Pancreas (tissue), 10 donors: ENCODE results near the gene CELF1. TPM values are rescaled to one million over a fixed set of nuclear protein-coding genes. Genes with fewer than 3 reads are reported as not detected.

ENCODE experiments used
- ATAC-seq, 4 donors: fragments of 200-7000 bp; cut with Tn5 transposase; one replicate each; pipeline versions ENCODE4 v1.8.0 to v1.9.1; 2020; ENCODE audit warnings: mild to moderate bottlenecking in 4 of 4, moderate library complexity in 4 of 4
- DNase-seq, 6 donors: peaks; one replicate each; pipeline ENCODE4 v3.0.0-alpha.2; 2020
- FAIRE-seq: peaks from 2 replicates; lab custom pipeline; 2012; peaks lifted over from hg19 to GRCh38; lab: Jason Lieb, UNC
- H3K27ac ChIP-seq, 4 donors: fragments of 200-600 bp; sonication (generic); 1 replicate in 3 of 4; 2 replicates in 1 of 4; pipeline versions ENCODE4 v1.5.0 to v1.8.0; 2020
- H3K27me3 ChIP-seq, 4 donors: fragments of 200-600 bp; one replicate each; pipeline ENCODE4 v1.8.0; 2021
- H3K36me3 ChIP-seq, 3 donors: fragments of 200-600 bp; sonication (generic) in 1 of 3; one replicate each; pipeline versions ENCODE4 v1.5.0 to v1.8.0; 2020 to 2021
- H3K4me1 ChIP-seq, 3 donors: fragments of 200-600 bp; one replicate each; pipeline ENCODE4 v1.8.0; 2021
- H3K4me3 ChIP-seq, 4 donors: fragments of 200-600 bp; sonication (generic) in 2 of 4; one replicate each; pipeline versions ENCODE4 v1.5.0 to v1.8.0; 2020 to 2021
- H3K9me3 ChIP-seq, 4 donors: fragments of 200-600 bp; one replicate each; pipeline ENCODE4 v1.8.0; 2021
- WGBS, 2 donors: extraction: QIAGEN DNeasy Blood & Tissue Kit; methylation state at CpG; one replicate each; pipeline ENCODE4 v1.1.7; 2013; 5-methylcytosine and 5-hydroxymethylcytosine counted together
- intact Hi-C, 3 donors: fragments of 100-400 bp; cut with DNase I; formaldehyde crosslinking; loops; one replicate each; pipeline versions ENCODE4 v1.11.1 to v1.14.2; 2022
- polyA plus RNA-seq, 2 donors: library from polyadenylated mRNA; stranded (reverse); fragments of 200-250 nt; gene quantifications; one replicate each; pipeline ENCODE4 v1.2.3, GENCODE V29; 2013
- total RNA-seq, 6 donors: library from RNA; stranded (reverse); fragmentation: NEBNext Ultra II Directional in 4 of 6; extraction: Animal tissue kit (Norgen Biotek cat#: 25700) in 4 of 6; gene quantifications; one replicate each; pipeline versions ENCODE4 v1.2.1 to v1.2.4, GENCODE V29; 2021 to 2023
- TF ChIP-seq, protein P1 (sequence below), 4 donors: fragments of 200-600 bp; sonication (generic) in 3 of 4; IDR thresholded peaks; one replicate each; pipeline versions ENCODE4 v1.5.0 to v1.8.0; 2021; ENCODE audit warnings: antibody characterized with exemption in 4 of 4
- donor health status: healthy with polysubstance abuse.
- donor health status: DM: no; HTN: no; CAD: no; lungs with moderate emphysema.
- donor health status: DM: no; HTN: no; CAD: no.
- donor health status: control.
- donor health status: control.
- donor health status: Bipolar disorder and iron deficiency.
- donor health status: DM: yes; HTN: yes; CAD: no.
- donor health status: DM: no; HTN: no; CAD: no.
- donor health status: DM: no; HTN: no; CAD: no.
- donor health status: DM: yes; HTN: yes; CAD: no.

Gene CELF1
- total and polyA plus RNA-seq, 8 donors: 20.0 to 56.3 (median 35.9) TPM

DNA sequence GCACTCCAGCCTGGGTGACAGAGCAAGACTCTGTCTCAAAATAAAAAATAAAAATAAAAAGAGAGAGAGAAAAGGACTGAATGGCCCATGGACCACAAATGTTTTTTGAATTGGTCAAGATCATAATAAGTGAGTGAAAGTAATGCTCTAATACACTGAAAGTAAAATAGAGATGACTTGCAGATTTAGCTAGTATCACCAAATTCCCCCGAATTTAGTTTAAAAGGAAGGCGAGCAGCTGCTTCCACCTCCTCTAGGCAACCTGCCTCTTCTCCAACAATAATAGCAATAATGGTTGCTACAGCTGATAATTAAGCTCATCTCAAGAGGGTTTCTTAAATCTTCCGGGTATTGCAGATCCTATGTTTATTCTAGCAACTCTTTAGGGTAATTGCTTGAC lies 36.8 kb downstream of the CELF1 start:
- Histone ChIP-seq H3K4me3 (no peak overlapping the region), H3K27me3 (no peaks in the 10 kb centered on the region), H3K36me3 (no peaks in the 10 kb centered on the region), H3K4me1 (peaks cover 0 to 25% (median 0%) of the 10 kb centered on the region in 3 donors), H3K27ac (no peak overlapping the region), H3K9me3 (no peaks in the 10 kb centered on the region)
- DNase-seq (no peak), ATAC-seq (no peak), FAIRE-seq (no peak)
- intact Hi-C loops: no loop called here
- TF ChIP-seq, protein P1, sequence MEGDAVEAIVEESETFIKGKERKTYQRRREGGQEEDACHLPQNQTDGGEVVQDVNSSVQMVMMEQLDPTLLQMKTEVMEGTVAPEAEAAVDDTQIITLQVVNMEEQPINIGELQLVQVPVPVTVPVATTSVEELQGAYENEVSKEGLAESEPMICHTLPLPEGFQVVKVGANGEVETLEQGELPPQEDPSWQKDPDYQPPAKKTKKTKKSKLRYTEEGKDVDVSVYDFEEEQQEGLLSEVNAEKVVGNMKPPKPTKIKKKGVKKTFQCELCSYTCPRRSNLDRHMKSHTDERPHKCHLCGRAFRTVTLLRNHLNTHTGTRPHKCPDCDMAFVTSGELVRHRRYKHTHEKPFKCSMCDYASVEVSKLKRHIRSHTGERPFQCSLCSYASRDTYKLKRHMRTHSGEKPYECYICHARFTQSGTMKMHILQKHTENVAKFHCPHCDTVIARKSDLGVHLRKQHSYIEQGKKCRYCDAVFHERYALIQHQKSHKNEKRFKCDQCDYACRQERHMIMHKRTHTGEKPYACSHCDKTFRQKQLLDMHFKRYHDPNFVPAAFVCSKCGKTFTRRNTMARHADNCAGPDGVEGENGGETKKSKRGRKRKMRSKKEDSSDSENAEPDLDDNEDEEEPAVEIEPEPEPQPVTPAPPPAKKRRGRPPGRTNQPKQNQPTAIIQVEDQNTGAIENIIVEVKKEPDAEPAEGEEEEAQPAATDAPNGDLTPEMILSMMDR (IDR thresholded peaks at IDR 0.05): no peak
- 87 to 90% methylated on average over 3 of the region's 3 CpGs for WGBS, 2 donors

- DNase-seq (no peak), FAIRE-seq (no peak), ATAC-seq (peak in 3 of 4 donors; percentile 45 to 68 (median 67))
- Histone ChIP-seq H3K27me3 (no peaks in the 10 kb centered on the region), H3K9me3 (no peaks in the 10 kb centered on the region), H3K4me1 (peaks cover 0 to 27% (median 0%) of the 10 kb centered on the region in 3 donors), H3K27ac (no peak overlapping the region), H3K4me3 (no peak overlapping the region), H3K36me3 (no peaks in the 10 kb centered on the region)
- WGBS, 2 donors: 84 to 87% methylated on average over 5 of the region's 5 CpGs
- TF ChIP-seq, protein P1 (IDR thresholded peaks at IDR 0.05): no peak
- intact Hi-C loops: no loop called here
Measured at GRCh38 chr11:47514825-47515647, 37.9 kb downstream of the CELF1 start.

DNA sequence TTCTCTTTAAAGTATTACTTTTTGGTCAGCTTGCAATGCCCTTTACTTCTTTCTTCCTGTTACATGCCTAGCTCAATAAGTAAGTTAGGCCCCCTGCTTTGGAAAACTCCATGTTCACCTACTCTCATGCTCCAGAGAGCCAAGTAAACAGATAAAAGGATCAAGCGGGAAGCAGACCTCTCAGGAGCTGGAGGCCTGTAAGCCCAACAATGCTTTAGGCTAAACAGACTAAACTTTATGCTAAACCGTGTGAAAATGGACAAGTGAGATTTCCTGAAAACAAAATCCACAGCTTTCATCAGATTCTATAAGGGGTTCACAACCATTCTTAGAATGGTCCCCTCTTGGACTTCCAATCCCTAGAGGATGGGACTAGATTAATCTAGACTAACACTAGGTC lies 40.2 kb downstream of the CELF1 start:
- ATAC-seq: no peak
- Histone ChIP-seq H3K4me3 (no peak overlapping the region), H3K36me3 (no peaks in the 10 kb centered on the region), H3K9me3 (no peaks in the 10 kb centered on the region), H3K27me3 (no peaks in the 10 kb centered on the region), H3K27ac (no peak overlapping the region), H3K4me1 (peaks cover 5 to 36% (median 18%) of the 10 kb centered on the region in 3 donors)
- TF ChIP-seq, protein P1 (IDR thresholded peaks at IDR 0.05): no peak
- no peak for DNase-seq
- WGBS, 2 donors: 40 to 43% methylated on average over 2 of the region's 2 CpGs
- intact Hi-C loops: no loop called here
- no peak for FAIRE-seq

DNA sequence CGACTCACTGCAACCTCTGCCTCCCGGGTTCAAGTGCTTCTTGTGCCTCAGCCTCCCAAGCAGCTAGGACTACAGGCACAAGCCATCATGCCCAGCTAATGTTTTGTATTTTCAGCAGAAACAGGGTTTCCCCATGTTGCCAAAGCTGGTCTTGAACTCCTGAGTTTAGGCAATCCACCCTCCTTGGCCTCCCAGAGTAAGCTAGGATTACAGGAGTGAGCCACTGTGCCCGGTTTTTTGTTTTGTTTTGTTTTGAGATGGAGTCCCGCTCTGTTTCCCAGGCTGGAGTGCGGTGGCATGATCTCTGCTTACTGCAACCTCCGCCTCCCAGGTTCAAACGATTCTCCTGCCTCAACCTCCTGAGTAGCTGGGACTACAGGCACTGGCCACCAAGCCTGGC lies 41.0 kb downstream of the CELF1 start:
- intact Hi-C loops: no loop called here
- Histone ChIP-seq H3K9me3 (no peaks in the 10 kb centered on the region), H3K4me3 (no peak overlapping the region), H3K27ac (no peak overlapping the region), H3K27me3 (no peaks in the 10 kb centered on the region), H3K36me3 (no peaks in the 10 kb centered on the region), H3K4me1 (peaks cover 5 to 39% (median 21%) of the 10 kb centered on the region in 3 donors)
- DNase-seq (no peak), FAIRE-seq (no peak), ATAC-seq (no peak)
- WGBS, 2 donors: 88 to 89% methylated on average over 7 of the region's 7 CpGs
- TF ChIP-seq, protein P1 (IDR thresholded peaks at IDR 0.05): no peak

GRCh38 chr11:47510209-47510608 lies 42.7 kb downstream of the CELF1 start:
- DNase-seq: no peak

More at GRCh38 chr11:47510209-47510608, 42.7 kb downstream of the CELF1 start:
- no peaks in the 10 kb centered on the region for H3K27me3 ChIP-seq
- intact Hi-C loops: no loop called here
- H3K4me3 ChIP-seq: no peak overlapping the region
- H3K27ac ChIP-seq: no peak overlapping the region
- FAIRE-seq: no peak
- no peaks in the 10 kb centered on the region for H3K36me3 ChIP-seq
- WGBS, 2 donors: 87 to 92% methylated on average over 7 of the region's 7 CpGs
- H3K9me3 ChIP-seq: no peaks in the 10 kb centered on the region
- no peak for ATAC-seq
- TF ChIP-seq, protein P1 (IDR thresholded peaks at IDR 0.05): no peak
- peaks cover 5 to 28% (median 21%) of the 10 kb centered on the region in 3 donors for H3K4me1 ChIP-seq
